GM18867 (cell line): ENCODE measurements around the gene EXPH5.
A peak's percentile ranks its signal among the peaks of the same experiment; 100 is the strongest.
"Not testable (repeated sequence)": the region's sequence is repeated elsewhere in the genome, so short reads cannot be mapped to it uniquely, and the experiment has no call there.

ENCODE experiments used
- ATAC-seq: cut with Tn5 transposase; IDR thresholded peaks from one replicate; pipeline ENCODE4 v1.9.1; 2021; ENCODE audit warnings: mild to moderate bottlenecking, moderate library complexity; ENCODE audit not compliant: unreplicated experiment

EXPH5 gene

GRCh38 chr11:108593214-108593922, at the start of gene EXPH5:
TSS of gene EXPH5 (minus strand) at chr11:108593768. CDS start at chr11:108593536, 232 bp downstream.
- ATAC-seq, result peak; percentile 98

- ATAC-seq, result not testable (repeated sequence)
These were observed 48.2 kb upstream of the EXPH5 start for GRCh38 chr11:108641752-108642151.

GRCh38 chr11:108639146-108639545, 45.6 kb upstream of the EXPH5 start:
- no peak for ATAC-seq

GRCh38 chr11:108636222-108636621, 42.7 kb upstream of the EXPH5 start:
- ATAC-seq, result no peak

GRCh38 chr11:108635106-108635505, 41.5 kb upstream of the EXPH5 start:
- ATAC-seq, result no peak

GRCh38 chr11:108632041-108632704, 38.6 kb upstream of the EXPH5 start:
- ATAC-seq, result no peak

GRCh38 chr11:108629274-108629673, 35.7 kb upstream of the EXPH5 start:
- no peak for ATAC-seq

GRCh38 chr11:108628812-108629211, 35.2 kb upstream of the EXPH5 start:
- ATAC-seq, result no peak

- no peak for ATAC-seq
These were observed 34.8 kb upstream of the EXPH5 start for GRCh38 chr11:108628326-108628725.

- ATAC-seq, result no peak
These were observed 30.8 kb upstream of the EXPH5 start for GRCh38 chr11:108624196-108624925.

GRCh38 chr11:108622341-108622740, 28.8 kb upstream of the EXPH5 start:
- ATAC-seq, result no peak

GRCh38 chr11:108620958-108621772, 27.6 kb upstream of the EXPH5 start:
- peak; percentile 89 for ATAC-seq

- no peak for ATAC-seq
These were observed 25.0 kb upstream of the EXPH5 start for GRCh38 chr11:108618529-108618928.

- no peak for ATAC-seq
These were observed 23.5 kb upstream of the EXPH5 start for GRCh38 chr11:108617055-108617454.

GRCh38 chr11:108616549-108616948, 23.0 kb upstream of the EXPH5 start:
- ATAC-seq, result no peak

GRCh38 chr11:108614086-108614485, 20.5 kb upstream of the EXPH5 start:
- ATAC-seq, result no peak

- no peak for ATAC-seq
These were observed 16.1 kb upstream of the EXPH5 start for GRCh38 chr11:108609682-108610081.

- ATAC-seq, result no peak
These were observed 15.0 kb upstream of the EXPH5 start for GRCh38 chr11:108608548-108608947.

- ATAC-seq, result no peak
These were observed 13.1 kb upstream of the EXPH5 start for GRCh38 chr11:108606495-108607160.

GRCh38 chr11:108606070-108606469, 12.5 kb upstream of the EXPH5 start:
- ATAC-seq, result no peak
